Tracheal epithelial cell (primary cell): ENCODE results near the gene PCTP. TPM values are rescaled to one million over a fixed set of nuclear protein-coding genes. Genes with fewer than 3 reads are reported as not detected.

Source experiments
- total RNA-seq: library from RNA; depleted of rRNA; stranded (reverse); fragments of >200 nt; gene quantifications from 2 replicates; pipeline ENCODE4 v1.2.1, GENCODE V29; 2014

PCTP gene
- total RNA-seq = 11.5 and 14.0 TPM in 2 replicates

DNA sequence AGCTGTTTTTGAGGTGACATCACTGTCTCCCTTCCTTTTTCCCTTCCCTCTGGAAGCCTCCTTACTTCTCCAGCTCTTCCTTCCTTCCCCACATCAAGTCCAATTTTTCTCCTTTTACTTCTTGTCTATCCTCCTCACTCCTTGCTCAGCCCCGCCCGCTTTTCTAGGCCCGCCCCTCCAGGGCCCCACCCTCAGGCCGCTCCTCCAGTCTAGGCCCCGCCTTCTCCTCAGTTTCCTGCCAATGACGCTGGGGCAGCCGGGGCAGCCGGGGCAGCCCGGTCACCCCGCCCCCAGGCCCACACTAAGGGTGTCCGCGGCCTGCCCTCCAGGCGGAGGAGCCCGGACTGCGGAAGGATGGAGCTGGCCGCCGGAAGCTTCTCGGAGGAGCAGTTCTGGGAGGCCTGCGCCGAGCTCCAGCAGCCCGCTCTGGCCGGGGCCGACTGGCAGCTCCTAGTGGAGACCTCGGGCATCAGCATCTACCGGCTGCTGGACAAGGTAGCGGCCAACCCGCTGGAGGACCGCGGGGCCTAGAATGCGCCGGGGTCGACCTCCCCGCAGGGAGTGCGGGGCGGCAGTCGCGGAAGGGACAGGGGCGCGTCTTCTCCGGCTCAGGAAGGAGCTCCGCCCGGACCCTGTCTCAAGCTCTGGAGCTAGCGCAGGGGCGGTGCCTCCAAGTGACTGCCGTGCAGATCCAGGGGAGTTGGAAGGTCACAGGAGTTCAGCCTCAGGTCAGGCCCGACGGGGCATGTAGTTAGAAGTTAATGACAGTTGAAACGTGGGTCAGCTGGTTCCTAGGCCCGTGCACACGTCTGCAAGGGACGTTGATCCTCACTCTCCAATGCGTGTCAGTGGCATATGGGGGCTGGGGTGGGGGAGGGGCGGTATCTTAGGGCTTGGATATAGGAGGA lies at the start of gene PCTP:
TSS of gene PCTP (plus strand) at position 302 of the 908 bp plus-strand sequence. CDS start at position 355, 53 bp downstream.

DNA sequence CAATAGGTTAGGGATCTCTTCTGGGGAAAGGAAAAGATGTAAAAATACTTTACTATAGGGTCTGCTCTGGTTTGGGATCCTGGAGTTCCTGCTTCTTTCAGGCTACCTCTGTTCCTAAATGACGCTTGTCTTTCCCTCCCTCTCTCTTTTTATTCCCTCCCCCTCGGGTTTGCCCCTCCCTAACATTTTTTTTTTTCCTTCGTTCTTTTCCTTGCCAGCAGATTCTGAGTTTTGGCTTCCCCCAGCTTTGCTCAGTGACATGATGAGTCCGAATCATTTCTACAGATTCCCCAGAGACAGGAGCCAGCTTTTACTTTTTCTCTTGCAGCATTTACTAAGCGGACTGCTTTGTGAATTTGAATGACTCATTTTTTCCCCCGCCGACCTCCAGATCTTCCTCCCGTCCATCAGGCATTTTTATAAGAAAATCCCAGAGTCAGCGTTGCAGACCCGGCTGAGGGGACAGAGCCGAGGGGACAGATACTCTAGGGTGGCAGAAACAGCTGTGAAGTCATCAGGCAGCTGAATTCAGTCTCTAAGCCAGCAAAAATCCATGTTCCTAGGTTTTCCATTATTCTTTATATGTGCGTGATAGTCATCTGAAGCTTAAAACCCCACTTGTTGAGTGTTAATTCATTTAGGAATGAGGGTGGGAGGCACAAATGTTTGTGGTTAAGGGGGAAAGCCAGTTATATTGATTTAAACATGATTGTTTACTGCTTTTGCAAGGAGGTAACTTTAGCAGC lies 27.9 kb upstream of the PCTP start, which contains the start of gene TMEM100:
TSS of gene TMEM100 (minus strand) at position 123 of the 746 bp plus-strand sequence. CDS start 1,794 bp downstream, outside the sequence.

Other genes starting within 250 kb of the PCTP start
- under 0.01 TPM in 1 of 2 replicates, not detected in the other for gene SMIM36, start 239.6 kb upstream of the PCTP start, total RNA-seq
- gene TMEM100, start 28.2 kb upstream of the PCTP start, total RNA-seq = not detected in 2 replicates